ENCODE results near the gene P2RX5.

P2RX5 gene

GRCh38 chr17:3681057-3681456, 14.9 kb downstream of the P2RX5 start:
- DNase-seq (ENCODE audit: low read depth in 2 of 2), result no peak

- no peak for DNase-seq (ENCODE audit: low read depth in 2 of 2)
These were observed 16.3 kb downstream of the P2RX5 start for GRCh38 chr17:3679531-3680126.

GRCh38 chr17:3678821-3679530, 17.0 kb downstream of the P2RX5 start:
- DNase-seq (ENCODE audit: low read depth in 2 of 2), result no peak

- DNase-seq (ENCODE audit: low read depth in 2 of 2), result no peak
These were observed 17.7 kb downstream of the P2RX5 start for GRCh38 chr17:3678095-3678820.

GRCh38 chr17:3675886-3676285, 20.1 kb downstream of the P2RX5 start:
- no peak for DNase-seq (ENCODE audit: low read depth in 2 of 2)

GRCh38 chr17:3672571-3672970, 23.4 kb downstream of the P2RX5 start:
- no peak for DNase-seq (ENCODE audit: low read depth in 2 of 2)

GRCh38 chr17:3669548-3669947, 26.4 kb downstream of the P2RX5 start:
- no peak for DNase-seq (ENCODE audit: low read depth in 2 of 2)

- DNase-seq (ENCODE audit: low read depth in 2 of 2), result no peak
These were observed 26.9 kb downstream of the P2RX5 start for GRCh38 chr17:3669085-3669347.

GRCh38 chr17:3668279-3669084, 27.5 kb downstream of the P2RX5 start, which contains the start of the genes EMC6 and TAX1BP3:
Gene EMC6, plus strand, starts transcription at chr17:3668812. Its CDS starts 335 bp downstream, at chr17:3669147.
Gene TAX1BP3, minus strand, starts transcription at chr17:3668578. Its CDS starts 52 bp downstream, at chr17:3668526.
- DNase-seq (ENCODE audit: low read depth in 2 of 2), result peak; percentile 98

- DNase-seq (ENCODE audit: low read depth in 2 of 2), result peak in 1 of 2 donors; percentile 10
These were observed 28.3 kb downstream of the P2RX5 start for GRCh38 chr17:3667366-3668278.

- DNase-seq (ENCODE audit: low read depth in 2 of 2), result no peak
These were observed 29.4 kb downstream of the P2RX5 start for GRCh38 chr17:3666516-3666915.

- DNase-seq (ENCODE audit: low read depth in 2 of 2), result no peak
These were observed 30.1 kb downstream of the P2RX5 start for GRCh38 chr17:3665834-3666233.

- DNase-seq (ENCODE audit: low read depth in 2 of 2), result no peak
These were observed 32.6 kb downstream of the P2RX5 start for GRCh38 chr17:3663102-3664011.

- DNase-seq (ENCODE audit: low read depth in 2 of 2), result no peak
These were observed 35.6 kb downstream of the P2RX5 start for GRCh38 chr17:3660311-3660891.

GRCh38 chr17:3659541-3660111, 36.3 kb downstream of the P2RX5 start:
- DNase-seq (ENCODE audit: low read depth in 2 of 2), result no peak

GRCh38 chr17:3658784-3659449, 37.0 kb downstream of the P2RX5 start:
- no peak for DNase-seq (ENCODE audit: low read depth in 2 of 2)

GRCh38 chr17:3657874-3658783, 37.8 kb downstream of the P2RX5 start:
- DNase-seq (ENCODE audit: low read depth in 2 of 2), result no peak

- DNase-seq (ENCODE audit: low read depth in 2 of 2), result no peak
These were observed 38.4 kb downstream of the P2RX5 start for GRCh38 chr17:3657588-3657869.

All from stimulated activated CD4-positive, alpha-beta T cell treated with anti-CD3 and anti-CD28 coated beads, Interleukin-1b, Interleukin-23, amount 100 ng/mL, for 4 hours (primary cell).